Stimulated activated CD8-positive, alpha-beta memory T cell treated with anti-CD3 and anti-CD28 coated beads, Interleukin-4, amount 100 ng/mL, for 1 hour (primary cell): ENCODE data around the gene SYTL2.
"Not testable (repeated sequence)": the region's sequence is repeated elsewhere in the genome, so short reads cannot be mapped to it uniquely, and the experiment has no call there.

ENCODE experiments used
- DNase-seq, 2 donors: peaks; one replicate each; pipeline ENCODE4 v3.0.0-alpha.2; 2020; ENCODE audit warnings: low read depth in 2 of 2, low spot score in 1 of 2

The SYTL2 gene

GRCh38 chr11:85795712-85796487, 15.0 kb downstream of the SYTL2 start:
- no peak for DNase-seq

DNA sequence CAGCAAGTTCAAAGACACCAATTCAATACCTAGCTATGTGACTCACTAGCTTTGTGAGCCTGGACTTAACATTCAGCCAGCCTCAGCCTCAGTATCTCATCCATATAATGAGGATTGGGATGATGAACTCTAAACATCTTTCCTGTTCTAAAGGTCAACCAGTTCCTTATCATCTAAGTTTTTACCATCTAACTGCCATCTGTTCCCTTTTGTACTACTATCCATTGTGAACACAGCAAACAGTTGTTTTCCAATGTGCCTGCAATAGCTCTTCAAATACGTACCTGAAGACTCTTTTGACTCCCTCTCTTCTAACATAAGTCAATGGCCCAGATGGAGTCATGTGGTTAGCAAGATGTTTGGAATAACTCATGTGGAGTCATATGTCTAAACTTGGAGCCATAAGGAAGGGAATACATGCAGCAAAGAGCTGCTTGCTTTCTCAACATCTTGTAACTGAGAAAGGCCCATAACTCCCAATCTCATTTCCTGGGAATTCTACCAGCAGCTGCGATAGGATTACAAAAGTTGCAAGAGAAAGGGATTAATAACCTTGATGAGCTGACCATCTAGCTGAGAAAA, 19.4 kb downstream of the SYTL2 start:
- no peak for DNase-seq

GRCh38 chr11:85787809-85788760, 22.9 kb downstream of the SYTL2 start:
- no peak for DNase-seq

DNA sequence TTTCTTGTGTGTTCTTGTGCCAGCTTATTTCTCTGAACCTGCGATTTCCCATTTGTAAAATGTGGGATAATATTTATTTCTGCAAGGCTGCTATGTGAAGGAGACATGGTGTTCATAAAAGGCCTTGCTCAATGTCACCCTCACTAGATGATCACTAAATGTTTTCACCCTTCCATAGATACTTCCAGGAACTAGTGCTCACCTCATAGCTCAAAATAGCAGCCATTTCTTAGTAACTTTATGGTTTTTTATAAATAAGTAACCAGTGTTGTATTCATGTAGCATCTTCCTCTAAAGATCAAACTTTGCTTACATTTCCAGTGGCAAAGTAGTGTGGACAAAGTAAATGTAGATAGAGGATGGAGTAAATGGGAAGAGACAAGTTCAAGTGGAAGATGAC, 23.8 kb downstream of the SYTL2 start:
- DNase-seq: no peak

GRCh38 chr11:85784480-85785265, 26.3 kb downstream of the SYTL2 start:
- DNase-seq: no peak

DNA sequence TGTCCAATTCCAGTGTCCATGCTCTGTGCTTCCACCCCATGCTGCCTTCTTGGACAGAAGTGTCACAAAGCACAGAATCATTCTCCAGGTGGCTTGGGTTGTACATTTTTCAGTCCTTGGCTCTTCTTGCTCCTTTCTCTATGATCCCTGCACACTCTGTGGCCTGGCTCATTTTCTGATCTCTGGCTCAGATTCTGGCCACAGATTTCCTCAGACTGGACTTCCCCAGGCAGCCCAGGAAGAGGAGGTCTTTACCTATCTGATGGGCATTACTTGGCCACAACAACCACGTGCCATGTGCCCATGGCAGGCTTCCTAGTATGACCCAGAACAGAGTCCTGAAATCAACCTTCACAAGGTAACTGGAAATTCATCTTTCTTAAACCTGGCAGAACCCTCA, 27.2 kb downstream of the SYTL2 start:
- no peak for DNase-seq

DNA sequence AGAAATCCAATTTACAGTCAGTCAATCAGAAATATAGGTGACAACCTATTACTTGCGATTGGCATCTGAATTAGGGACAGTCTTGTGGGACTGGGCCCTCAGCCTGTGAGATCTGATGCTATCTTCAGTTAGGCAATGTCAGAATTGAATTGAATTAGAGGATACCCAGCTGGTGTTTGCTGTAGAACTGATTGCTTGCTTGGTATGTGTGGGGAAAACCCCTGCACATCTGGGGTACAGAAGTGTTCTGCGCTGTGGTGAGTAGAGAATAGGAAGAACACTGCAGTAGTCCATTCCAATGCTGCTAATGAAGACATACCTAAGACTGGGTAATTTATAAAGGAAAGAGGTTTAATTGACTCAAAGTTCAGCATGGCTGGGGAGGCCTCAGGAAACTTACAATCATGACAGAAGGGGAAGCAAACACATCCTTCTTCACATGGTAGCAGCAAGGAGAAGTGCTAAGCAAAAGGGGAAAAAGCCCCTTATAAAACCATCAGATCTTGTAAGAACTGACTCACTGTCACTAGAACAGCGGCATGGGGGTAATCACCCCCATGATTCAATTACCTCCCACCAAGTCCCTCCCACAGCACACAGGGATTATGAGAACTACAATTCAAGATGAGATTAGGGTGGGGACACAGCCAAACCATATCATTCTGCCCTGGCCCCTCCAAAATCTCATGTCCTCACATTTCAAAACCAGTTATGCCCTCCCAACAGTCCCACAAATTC, 30.0 kb downstream of the SYTL2 start:
- DNase-seq: not testable (repeated sequence)

- no peak for DNase-seq
Observed at GRCh38 chr11:85779956-85780640, 30.8 kb downstream of the SYTL2 start.

DNA sequence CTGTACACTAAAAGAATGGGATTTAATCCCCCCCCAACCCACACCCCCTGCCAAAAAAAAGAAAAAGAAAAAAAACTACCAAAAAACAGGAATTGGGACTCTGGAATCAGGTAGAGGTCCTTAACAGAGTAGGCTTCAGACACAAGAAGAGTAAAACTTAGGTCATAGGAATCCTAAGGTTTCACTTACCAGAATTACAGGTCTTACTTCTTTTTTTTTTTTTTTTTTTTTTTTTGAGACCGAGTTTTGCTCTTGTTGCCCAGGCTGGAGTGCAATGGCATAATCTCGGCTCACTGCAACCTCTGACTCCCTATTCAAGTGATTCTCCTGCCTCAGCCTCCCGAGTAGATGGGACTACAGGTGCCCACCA, 33.4 kb downstream of the SYTL2 start:
- DNase-seq: not testable (repeated sequence)

- no peak for DNase-seq
Observed at GRCh38 chr11:85776951-85777602, 33.9 kb downstream of the SYTL2 start.

DNA sequence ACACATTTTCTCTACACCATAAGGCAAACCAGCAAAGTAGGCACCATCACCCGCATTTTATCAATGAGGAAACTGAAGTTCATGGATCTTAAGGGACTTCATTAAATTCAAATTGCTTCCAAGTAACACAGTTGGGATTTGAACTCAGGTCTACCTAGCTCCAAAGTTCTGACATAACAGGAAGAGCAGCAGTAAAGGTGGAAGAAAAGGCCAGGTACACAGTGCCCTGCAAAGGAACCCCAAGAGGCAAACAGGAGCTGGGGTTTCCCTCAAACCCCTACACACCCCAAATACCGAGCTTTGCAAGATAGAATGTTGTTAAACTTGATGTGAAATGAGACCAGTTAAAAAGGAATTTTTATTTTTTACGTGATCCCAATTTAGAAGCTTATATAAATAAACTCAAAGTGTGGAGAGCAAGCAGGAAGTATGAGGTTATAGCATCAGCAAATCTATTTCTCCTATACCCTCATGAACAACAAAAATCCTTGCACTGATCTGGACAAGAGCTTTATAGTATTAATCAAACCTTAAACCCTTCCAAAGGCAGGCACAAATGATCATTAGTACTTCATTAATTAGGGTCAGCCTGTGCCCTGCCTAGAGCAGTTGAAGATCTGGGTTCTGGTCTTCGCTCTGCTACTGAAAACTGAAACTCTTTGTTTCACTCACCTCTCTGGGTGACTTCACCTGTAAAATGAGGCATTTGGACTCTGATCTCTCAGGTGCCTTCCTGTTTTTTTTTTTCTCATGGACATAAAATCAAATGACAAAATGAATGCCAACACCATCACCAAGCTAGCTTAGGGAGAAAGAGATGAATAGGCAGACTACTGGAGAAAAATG, 36.5 kb downstream of the SYTL2 start:
- no peak for DNase-seq

DNA sequence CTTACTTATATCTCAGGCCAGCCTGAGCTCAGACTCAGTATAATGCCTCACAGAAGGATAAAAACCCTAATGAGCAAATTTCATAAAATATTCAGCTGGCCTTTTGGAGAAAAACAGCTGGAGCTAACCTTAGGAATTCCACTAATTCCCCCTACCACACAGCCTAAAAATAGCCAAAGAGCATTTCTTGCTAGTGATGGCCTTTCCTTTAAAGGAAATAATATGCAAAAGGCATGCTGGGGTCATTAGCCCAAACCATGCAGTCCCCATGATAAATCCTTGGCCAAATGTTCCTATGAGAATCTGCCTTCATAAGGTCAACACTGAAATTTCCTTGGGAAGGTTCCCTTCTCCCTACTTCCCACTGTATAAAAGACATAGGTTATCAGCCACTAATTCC, 38.2 kb downstream of the SYTL2 start:
- DNase-seq: no peak

DNA sequence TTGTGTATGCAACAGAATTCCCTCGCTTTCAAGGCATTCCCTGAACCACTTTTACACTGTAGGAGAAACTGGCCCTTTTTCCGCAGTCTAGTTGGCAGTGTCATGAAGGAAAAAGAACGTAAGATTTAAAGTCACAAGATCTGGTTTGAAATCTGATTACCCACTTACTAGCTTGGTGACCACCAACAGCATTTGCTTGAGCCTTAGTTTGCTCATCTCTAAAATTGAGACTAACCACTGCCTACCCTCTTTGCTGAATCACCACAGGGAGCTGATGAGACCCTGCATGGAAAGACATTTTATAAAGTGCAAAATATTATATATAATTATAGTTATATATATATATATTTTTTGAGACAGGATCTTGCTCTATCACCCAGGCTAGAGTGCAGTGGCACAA, 39.4 kb downstream of the SYTL2 start:
- DNase-seq: no peak

DNA sequence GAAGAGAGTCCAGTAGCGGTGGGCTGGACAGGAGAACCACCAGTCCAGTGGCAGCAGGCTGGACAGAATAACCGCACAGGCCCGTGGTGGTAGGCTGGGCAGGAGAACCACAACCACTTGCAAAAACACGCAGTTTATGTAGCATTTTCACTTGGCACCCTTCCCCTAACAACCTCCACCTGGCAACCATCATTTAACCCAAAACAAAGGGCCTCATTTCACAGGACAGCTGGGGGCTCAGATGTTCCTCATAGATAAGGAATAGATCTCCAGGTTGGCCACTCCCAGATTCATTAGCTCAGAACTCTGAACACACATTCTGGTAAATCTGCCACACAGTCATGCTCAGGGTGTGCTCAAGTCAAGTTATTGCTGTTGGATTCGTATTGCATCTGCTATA, 41.2 kb downstream of the SYTL2 start:
- no peak for DNase-seq

GRCh38 chr11:85768473-85769146, 42.3 kb downstream of the SYTL2 start:
- no peak for DNase-seq

- no peak for DNase-seq
Observed at GRCh38 chr11:85767246-85767945, 43.5 kb downstream of the SYTL2 start.

GRCh38 chr11:85766721-85767161, 44.2 kb downstream of the SYTL2 start:
- no peak for DNase-seq
